Measurements from ENCODE around the gene EARS2. TPM values are rescaled to one million over a fixed set of nuclear protein-coding genes. Genes with fewer than 3 reads are reported as not detected.

The EARS2 gene
- total RNA-seq, result 37.8 and 39.3 TPM in 2 replicates

GRCh38 chr16:23556881-23557778 is at the start of gene EARS2, which contains the start of gene UBFD1:
Gene EARS2, minus strand, starts transcription at chr16:23557350. Its CDS starts 7 bp downstream, at chr16:23557343.
Gene UBFD1, plus strand, starts transcription at chr16:23557727. Its CDS starts 16 bp downstream, at chr16:23557743.

GRCh38 chr16:23595951-23596720 is 39.0 kb upstream of the EARS2 start, which contains the start of gene NDUFAB1:
Gene NDUFAB1, minus strand, starts transcription at chr16:23596316. Its CDS starts 26 bp downstream, at chr16:23596290.

GRCh38 chr16:23510164-23510914 is 46.8 kb downstream of the EARS2 start, which contains the start of gene GGA2:
Gene GGA2, minus strand, starts transcription at chr16:23510494. Its CDS starts 83 bp downstream, at chr16:23510411.

Other genes starting within 250 kb of the EARS2 start
- gene COG7, start 104.2 kb downstream of the EARS2 start, total RNA-seq, result 16.9 and 21.1 TPM in 2 replicates
- gene GGA2, start 46.9 kb downstream of the EARS2 start, total RNA-seq, result 14.7 and 21.9 TPM in 2 replicates
- 77.2 and 85.0 TPM in 2 replicates for gene UBFD1, start 377 bp upstream of the EARS2 start, total RNA-seq
- 73.1 and 78.3 TPM in 2 replicates for gene NDUFAB1, start 39.0 kb upstream of the EARS2 start, total RNA-seq
- 15.4 and 17.0 TPM in 2 replicates for gene PALB2, start 84.0 kb upstream of the EARS2 start, total RNA-seq
- gene DCTN5, start 84.1 kb upstream of the EARS2 start, total RNA-seq, result 27.2 and 30.7 TPM in 2 replicates
- gene PLK1, start 121.5 kb upstream of the EARS2 start, total RNA-seq, result 31.6 and 46.7 TPM in 2 replicates
- gene ERN2, start 155.9 kb upstream of the EARS2 start, total RNA-seq, result not detected in 2 replicates
- gene CHP2, start 197.7 kb upstream of the EARS2 start, total RNA-seq, result not detected in 2 replicates

Data from subcutaneous preadipocyte (primary cell).